ENCODE results near the gene NDRG2. TPM values are rescaled to one million over a fixed set of nuclear protein-coding genes. Genes with fewer than 3 reads are reported as not detected.
A peak's percentile ranks its signal among the peaks of the same experiment; 100 is the strongest.

Gene NDRG2
- total RNA-seq, 1 donor from 2014 or later = 346 TPM

DNA sequence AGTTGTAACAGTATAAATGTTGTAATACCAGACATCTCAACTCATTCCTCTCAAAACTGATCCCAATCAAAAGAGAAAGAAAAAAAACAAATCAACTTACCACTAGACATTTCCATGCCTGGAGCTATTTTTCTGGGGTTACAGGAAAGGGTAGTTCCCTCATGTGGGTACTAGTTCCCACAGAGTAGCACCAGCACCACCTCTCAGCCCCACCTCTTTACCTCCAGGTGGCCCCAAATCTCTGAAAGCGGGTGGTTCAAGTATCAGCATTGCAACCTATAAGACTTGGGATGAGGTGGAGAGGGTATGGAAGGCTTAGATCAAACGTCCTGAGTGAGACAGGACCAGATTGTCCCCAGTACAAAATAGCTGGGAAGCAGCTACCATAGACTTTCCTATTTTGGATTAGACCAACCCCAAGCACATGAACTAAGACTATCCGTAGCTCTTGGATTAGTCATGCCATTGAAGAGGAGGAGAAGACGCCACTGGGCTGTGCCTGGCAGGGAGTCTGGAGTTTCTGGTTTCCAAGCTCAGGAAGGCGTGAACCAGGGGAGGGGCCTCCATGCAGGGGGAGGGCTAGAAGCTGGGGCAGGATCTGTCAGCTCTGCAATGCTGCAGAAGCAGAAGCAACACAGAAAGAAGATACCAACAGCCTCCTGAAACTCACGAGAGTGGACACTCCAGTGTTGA, 26.0 kb downstream of the NDRG2 start, which contains the start of gene SLC39A2:
Gene SLC39A2, plus strand, starts transcription at position 620 of the 693 bp plus-strand sequence. CDS start 154 bp downstream, outside the sequence.
- intact Hi-C loops (cut with micrococcal nuclease) = no loop called here
- DNase-seq = peak; percentile 37

DNA sequence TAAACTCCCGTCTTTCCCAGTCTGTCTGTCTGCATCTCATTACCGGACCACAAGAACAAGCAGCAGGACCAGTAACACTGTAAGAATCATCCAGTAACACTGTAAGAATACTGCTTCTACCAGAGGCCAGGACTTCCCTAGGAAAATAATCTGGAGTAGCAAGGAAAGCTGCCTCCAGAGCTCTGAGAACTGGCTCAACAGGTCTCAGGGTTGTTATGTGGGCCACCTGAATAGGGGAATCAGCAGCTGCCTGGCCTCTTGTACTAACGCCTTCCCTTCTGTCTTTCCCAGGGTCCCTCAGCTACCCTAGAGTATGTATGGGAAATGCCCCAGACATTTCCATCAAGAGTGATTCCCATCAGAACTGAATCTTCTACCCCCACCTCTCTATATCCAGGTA, 26.7 kb downstream of the NDRG2 start:
- Histone ChIP-seq H3K9me3 (replicated peaks) (no peaks in the 10 kb centered on the region), H3K4me1 (peaks cover 3% of the 10 kb centered on the region), H3K4me3 (no peak overlapping the region), H3K27me3 (ENCODE audit: low read depth) (no peaks in the 10 kb centered on the region), H3K36me3 (peaks cover 44% of the 10 kb centered on the region), H3K27ac (replicated peaks) (no peak overlapping the region)
- intact Hi-C loops (cut with micrococcal nuclease) = no loop called here
- TF ChIP-seq, protein P1, sequence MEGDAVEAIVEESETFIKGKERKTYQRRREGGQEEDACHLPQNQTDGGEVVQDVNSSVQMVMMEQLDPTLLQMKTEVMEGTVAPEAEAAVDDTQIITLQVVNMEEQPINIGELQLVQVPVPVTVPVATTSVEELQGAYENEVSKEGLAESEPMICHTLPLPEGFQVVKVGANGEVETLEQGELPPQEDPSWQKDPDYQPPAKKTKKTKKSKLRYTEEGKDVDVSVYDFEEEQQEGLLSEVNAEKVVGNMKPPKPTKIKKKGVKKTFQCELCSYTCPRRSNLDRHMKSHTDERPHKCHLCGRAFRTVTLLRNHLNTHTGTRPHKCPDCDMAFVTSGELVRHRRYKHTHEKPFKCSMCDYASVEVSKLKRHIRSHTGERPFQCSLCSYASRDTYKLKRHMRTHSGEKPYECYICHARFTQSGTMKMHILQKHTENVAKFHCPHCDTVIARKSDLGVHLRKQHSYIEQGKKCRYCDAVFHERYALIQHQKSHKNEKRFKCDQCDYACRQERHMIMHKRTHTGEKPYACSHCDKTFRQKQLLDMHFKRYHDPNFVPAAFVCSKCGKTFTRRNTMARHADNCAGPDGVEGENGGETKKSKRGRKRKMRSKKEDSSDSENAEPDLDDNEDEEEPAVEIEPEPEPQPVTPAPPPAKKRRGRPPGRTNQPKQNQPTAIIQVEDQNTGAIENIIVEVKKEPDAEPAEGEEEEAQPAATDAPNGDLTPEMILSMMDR (IDR thresholded peaks at IDR 0.05; ENCODE audit: borderline replicate concordance) = no peak
- no peak for DNase-seq

More for the DNA sequence above, 26.0 kb downstream of the NDRG2 start, which contains the start of gene SLC39A2:
- Histone ChIP-seq H3K27me3 (ENCODE audit: low read depth) (no peaks in the 10 kb centered on the region), H3K4me1 (peaks cover 7% of the 10 kb centered on the region), H3K36me3 (peaks cover 37% of the 10 kb centered on the region), H3K27ac (replicated peaks) (no peak within 1 kb of the TSS), H3K9me3 (replicated peaks) (no peaks in the 10 kb centered on the region), H3K4me3 (no peak within 1 kb of the TSS)
- TF ChIP-seq, protein P1 (IDR thresholded peaks at IDR 0.05; ENCODE audit: borderline replicate concordance) = no peak

DNA sequence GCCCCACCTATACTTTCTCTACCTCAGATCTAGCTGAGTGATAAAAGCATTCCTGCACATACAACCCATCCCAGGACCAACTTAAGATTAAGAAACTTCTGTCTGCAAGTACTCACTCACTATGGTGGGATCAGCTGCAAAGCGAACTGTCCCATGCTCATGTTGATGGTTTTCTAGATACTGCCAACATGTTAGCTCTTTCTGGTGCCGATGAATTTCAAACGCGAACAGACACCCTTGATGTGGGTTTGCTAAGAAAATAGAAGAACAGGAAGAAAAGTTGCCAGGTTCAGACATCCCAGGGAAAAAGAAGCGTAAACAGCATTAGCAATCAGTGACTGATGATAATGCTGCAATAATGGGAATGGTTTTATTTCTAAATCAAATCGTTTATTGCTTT, 27.3 kb downstream of the NDRG2 start:
- TF ChIP-seq, protein P1 (IDR thresholded peaks at IDR 0.05; ENCODE audit: borderline replicate concordance) = no peak
- Histone ChIP-seq H3K27me3 (ENCODE audit: low read depth) (no peaks in the 10 kb centered on the region), H3K36me3 (peaks cover 50% of the 10 kb centered on the region), H3K27ac (replicated peaks) (no peak overlapping the region), H3K4me1 (no peaks in the 10 kb centered on the region), H3K9me3 (replicated peaks) (no peaks in the 10 kb centered on the region), H3K4me3 (no peak overlapping the region)
- no peak for DNase-seq
- intact Hi-C loops (cut with micrococcal nuclease) = no loop called here

DNA sequence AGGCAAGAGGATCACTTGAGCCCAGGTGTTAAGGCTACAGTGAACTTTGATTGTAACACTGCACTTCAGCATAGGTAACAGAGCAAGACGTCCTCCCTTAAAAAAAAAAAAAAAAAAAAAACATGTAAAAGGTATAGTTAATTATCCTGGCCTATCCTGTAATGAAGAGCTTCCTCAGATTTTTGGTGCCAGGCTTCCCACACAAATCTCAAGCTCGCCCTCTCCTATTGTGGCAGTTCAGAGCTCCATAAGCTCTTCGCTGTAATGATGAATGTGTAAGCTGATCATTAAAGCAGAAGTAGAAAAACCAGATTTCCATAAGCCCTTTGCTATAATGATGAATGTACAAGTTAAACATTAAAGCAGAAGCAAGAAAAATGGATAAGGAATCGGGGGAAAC, 27.7 kb downstream of the NDRG2 start:
- TF ChIP-seq, protein P1 (IDR thresholded peaks at IDR 0.05; ENCODE audit: borderline replicate concordance) = no peak
- intact Hi-C loops (cut with micrococcal nuclease) = no loop called here
- no peaks in the 10 kb centered on the region for H3K27me3 ChIP-seq (ENCODE audit: low read depth)
- no peaks in the 10 kb centered on the region for H3K9me3 ChIP-seq (replicated peaks)
- H3K4me1 ChIP-seq = peaks cover under 1% of the 10 kb centered on the region
- no peak overlapping the region for H3K4me3 ChIP-seq
- peaks cover 54% of the 10 kb centered on the region for H3K36me3 ChIP-seq
- no peak overlapping the region for H3K27ac ChIP-seq (replicated peaks)
- no peak for DNase-seq

DNA sequence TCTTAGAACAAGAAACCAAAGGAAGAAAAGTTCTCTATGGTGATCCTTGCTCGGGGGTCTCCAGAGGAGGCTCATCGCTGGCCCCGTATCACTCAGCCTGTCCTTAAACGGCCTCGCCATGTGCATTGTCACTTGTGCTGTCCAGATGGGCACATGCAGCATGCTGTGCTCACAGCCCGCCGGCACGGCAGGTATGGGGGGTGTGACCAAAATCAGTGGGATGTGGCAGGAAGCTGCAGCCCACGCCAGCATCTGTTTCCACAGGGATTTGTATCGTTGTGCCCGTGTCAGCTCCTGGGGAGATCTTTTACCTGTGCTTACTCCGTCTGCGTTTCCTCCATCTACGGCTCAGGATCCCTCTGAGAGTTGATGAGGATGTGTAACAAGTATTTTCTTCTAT, 28.3 kb downstream of the NDRG2 start:
- DNase-seq = no peak
- Histone ChIP-seq H3K27me3 (ENCODE audit: low read depth) (no peaks in the 10 kb centered on the region), H3K4me3 (no peak overlapping the region), H3K36me3 (peaks cover 60% of the 10 kb centered on the region), H3K27ac (replicated peaks) (no peak overlapping the region), H3K9me3 (replicated peaks) (no peaks in the 10 kb centered on the region), H3K4me1 (peaks cover 6% of the 10 kb centered on the region)
- intact Hi-C loops (cut with micrococcal nuclease) = no loop called here
- TF ChIP-seq, protein P1 (IDR thresholded peaks at IDR 0.05; ENCODE audit: borderline replicate concordance) = no peak
